Neural progenitor cell (in vitro differentiated cells): ENCODE results near the gene GCSAML. TPM values are rescaled to one million over a fixed set of nuclear protein-coding genes. Genes with fewer than 3 reads are reported as not detected.

Source experiments
- DNase-seq: peaks from one replicate; pipeline ENCODE4 v3.0.0-alpha.2; 2016; ENCODE audit warnings: low spot score
- H2AFZ ChIP-seq: fragments of 200-600 bp; sonication (generic); replicated peaks from 2 replicates; pipeline ENCODE4 v1.6.1; 2016; ENCODE audit warnings: antibody characterized with exemption
- H3F3A ChIP-seq: fragments of 200-600 bp; sonication (generic); 2 replicates; pipeline ENCODE4 v1.6.1; 2016; ENCODE audit warnings: antibody characterized with exemption, low read depth
- H3K27ac ChIP-seq: fragments of 200-600 bp; sonication (generic); 2 replicates; pipeline ENCODE4 v1.5.1; 2016; ENCODE audit warnings: mild to moderate bottlenecking
- H3K27me3 ChIP-seq: fragments of 200-600 bp; sonication (generic); 2 replicates; pipeline ENCODE4 v1.6.1; 2016; ENCODE audit warnings: mild to moderate bottlenecking, moderate library complexity
- H3K36me3 ChIP-seq: fragments of 200-600 bp; sonication (generic); 2 replicates; pipeline ENCODE4 v1.5.1; 2016
- H3K4me1 ChIP-seq: fragments of 200-600 bp; sonication (generic); 2 replicates; pipeline ENCODE4 v1.6.1; 2016; ENCODE audit warnings: mixed run types
- H3K4me2 ChIP-seq: fragments of 200-600 bp; sonication (generic); 2 replicates; pipeline ENCODE4 v1.6.1; 2016
- H3K4me3 ChIP-seq: fragments of 200-600 bp; sonication (generic); 2 replicates; pipeline ENCODE4 v1.5.1; 2016
- H3K79me2 ChIP-seq: fragments of 200-600 bp; sonication (generic); 2 replicates; pipeline ENCODE4 v1.6.1; 2016; ENCODE audit warnings: low read depth
- H3K9ac ChIP-seq: fragments of 200-600 bp; sonication (generic); 2 replicates; pipeline ENCODE4 v1.6.1; 2016
- H3K9me3 ChIP-seq: fragments of 200-600 bp; sonication (generic); 2 replicates; pipeline ENCODE4 v1.5.1; 2016; ENCODE audit warnings: low read depth
- H4K20me1 ChIP-seq: fragments of 200-600 bp; sonication (generic); 2 replicates; pipeline ENCODE4 v1.6.1; 2016; ENCODE audit warnings: low read depth
- H3K27ac Mint-ChIP-seq: 3 replicates; pipeline ENCODE4 v1.8.0; 2021; ENCODE audit warnings: mixed read lengths
- H3K27me3 Mint-ChIP-seq: 2 replicates; pipeline ENCODE4 v1.8.0; 2022; ENCODE audit warnings: low read depth, mild to moderate bottlenecking, inconsistent platforms, moderate library complexity, mixed read lengths; ENCODE audit not compliant: insufficient read depth
- H3K36me3 Mint-ChIP-seq: 3 replicates; pipeline ENCODE4 v1.8.0; 2021; ENCODE audit warnings: mixed read lengths
- H3K4me1 Mint-ChIP-seq: 3 replicates; pipeline ENCODE4 v1.8.0; 2021; ENCODE audit warnings: mixed read lengths
- H3K4me3 Mint-ChIP-seq: 3 replicates; pipeline ENCODE4 v1.8.0; 2021; ENCODE audit warnings: mild to moderate bottlenecking, moderate library complexity, mixed read lengths
- H3K9me3 Mint-ChIP-seq: 3 replicates; pipeline ENCODE4 v1.8.0; 2020; ENCODE audit warnings: mixed read lengths
- CTCF ChIP-seq: fragments of 200-600 bp; sonication (generic); IDR thresholded peaks from 2 replicates; pipeline ENCODE4 v1.5.1; 2017; ENCODE audit warnings: antibody characterized with exemption, mild to moderate bottlenecking
- EZH2 ChIP-seq: fragments of 200-600 bp; sonication (generic); IDR thresholded peaks from 2 replicates; pipeline ENCODE4 v1.6.1; 2017; ENCODE audit warnings: antibody characterized with exemption, mild to moderate bottlenecking, moderate library complexity
- EZH2phosphoT487 ChIP-seq: fragments of 200-600 bp; sonication (generic); IDR thresholded peaks from 2 replicates; pipeline ENCODE4 v1.6.1; 2017; ENCODE audit warnings: antibody characterized with exemption
- total RNA-seq: library from RNA; depleted of rRNA; stranded (reverse); fragments of >200 nt; gene quantifications from 2 replicates; pipeline ENCODE4 v1.2.3, GENCODE V29; 2015; ENCODE audit warnings: low replicate concordance

Gene GCSAML
- total RNA-seq, 1 donor from 2014 or later = not detected

- no peaks in the 10 kb centered on the region for H3K27me3 Mint-ChIP-seq
- H3K4me1 ChIP-seq = peaks cover under 1% of the 10 kb centered on the region
- H3K9me3 Mint-ChIP-seq = peaks cover 5% of the 10 kb centered on the region
- no peak for DNase-seq
- H3K4me3 Mint-ChIP-seq = no peak overlapping the region
- H3K36me3 Mint-ChIP-seq = no peaks in the 10 kb centered on the region
- H3K27ac ChIP-seq = no peak overlapping the region
- H3K4me3 ChIP-seq = no peak overlapping the region
- H3K9me3 ChIP-seq = no peaks in the 10 kb centered on the region
- H3K9ac ChIP-seq = no peak overlapping the region
- no peak overlapping the region for H3K4me2 ChIP-seq
- no peaks in the 10 kb centered on the region for H3K27me3 ChIP-seq
- no peaks in the 10 kb centered on the region for H3K36me3 ChIP-seq
- no peaks in the 10 kb centered on the region for H4K20me1 ChIP-seq
- H3F3A ChIP-seq = no peaks in the 10 kb centered on the region
- TF ChIP-seq EZH2phosphoT487 = no peak
- no peak for TF ChIP-seq EZH2
- TF ChIP-seq CTCF = no peak
- no peak overlapping the region for H2AFZ ChIP-seq
- no peaks in the 10 kb centered on the region for H3K79me2 ChIP-seq
- peaks cover 2% of the 10 kb centered on the region for H3K4me1 Mint-ChIP-seq
- H3K27ac Mint-ChIP-seq = no peak overlapping the region
Measured at GRCh38 chr1:247535402-247535801, 13.5 kb upstream of the GCSAML start.

GRCh38 chr1:247536340-247536739, 12.6 kb upstream of the GCSAML start, which contains the start of gene OR2C3:
Gene OR2C3, minus strand, starts transcription at chr1:247536440. Its CDS starts 3,929 bp downstream, at chr1:247532511.
- Mint-ChIP-seq H3K4me3 (no peak within 1 kb of the TSS), H3K4me1 (peaks cover 4% of the 10 kb centered on the region), H3K27ac (no peak within 1 kb of the TSS), H3K27me3 (no peaks in the 10 kb centered on the region), H3K9me3 (peaks cover 3% of the 10 kb centered on the region), H3K36me3 (no peaks in the 10 kb centered on the region)
- Histone ChIP-seq H3K27ac (no peak within 1 kb of the TSS), H3K27me3 (no peaks in the 10 kb centered on the region), H3K4me3 (no peak within 1 kb of the TSS), H3F3A (no peaks in the 10 kb centered on the region), H3K4me1 (peaks cover 4% of the 10 kb centered on the region), H3K4me2 (no peak within 1 kb of the TSS), H3K9me3 (no peaks in the 10 kb centered on the region), H3K9ac (no peak within 1 kb of the TSS), H2AFZ (no peak within 1 kb of the TSS), H4K20me1 (no peaks in the 10 kb centered on the region), H3K36me3 (no peaks in the 10 kb centered on the region), H3K79me2 (no peaks in the 10 kb centered on the region)
- TF ChIP-seq EZH2phosphoT487 = no peak
- TF ChIP-seq CTCF = no peak
- no peak for TF ChIP-seq EZH2
- DNase-seq = no peak

- H3K9me3 ChIP-seq = no peaks in the 10 kb centered on the region
- H3K27me3 ChIP-seq = no peaks in the 10 kb centered on the region
- H2AFZ ChIP-seq = no peak overlapping the region
- no peak for TF ChIP-seq EZH2
- no peak for TF ChIP-seq EZH2phosphoT487
- no peak for TF ChIP-seq CTCF
- no peak overlapping the region for H3K9ac ChIP-seq
- Mint-ChIP-seq H3K27ac (no peak overlapping the region), H3K9me3 (peaks cover 2% of the 10 kb centered on the region), H3K36me3 (no peaks in the 10 kb centered on the region), H3K27me3 (no peaks in the 10 kb centered on the region), H3K4me3 (no peak overlapping the region), H3K4me1 (peaks cover 6% of the 10 kb centered on the region)
- no peak overlapping the region for H3K27ac ChIP-seq
- DNase-seq = no peak
- no peaks in the 10 kb centered on the region for H4K20me1 ChIP-seq
- H3K4me2 ChIP-seq = no peak overlapping the region
- no peaks in the 10 kb centered on the region for H3K36me3 ChIP-seq
- no peak overlapping the region for H3K4me3 ChIP-seq
- H3F3A ChIP-seq = no peaks in the 10 kb centered on the region
- H3K4me1 ChIP-seq = peaks cover 5% of the 10 kb centered on the region
- no peaks in the 10 kb centered on the region for H3K79me2 ChIP-seq
Measured at GRCh38 chr1:247538561-247538960, 10.4 kb upstream of the GCSAML start.
